KOPT-K1 (cell line): ENCODE data around the gene ZC3HAV1L.
A peak's percentile ranks its signal among the peaks of the same experiment; 100 is the strongest.
"Not testable (repeated sequence)": the region's sequence is repeated elsewhere in the genome, so short reads cannot be mapped to it uniquely, and the experiment has no call there.

Experiments
- H3K27ac ChIP-seq: fragments of 200-600 bp; sonication (generic); 2 replicates; pipeline ENCODE4 v1.5.1; 2016; ENCODE audit warnings: antibody characterized with exemption, mild to moderate bottlenecking, low read depth, low read length; ENCODE audit not compliant: poor library complexity, severe bottlenecking
- H3K36me3 ChIP-seq: fragments of 200-600 bp; sonication (generic); 2 replicates; pipeline ENCODE4 v1.5.1; 2017; ENCODE audit warnings: antibody characterized with exemption, mild to moderate bottlenecking, low read length, moderate library complexity; ENCODE audit not compliant: insufficient read depth
- H3K9me3 ChIP-seq: fragments of 200-600 bp; sonication (generic); 2 replicates; pipeline ENCODE4 v1.5.1; 2017; ENCODE audit warnings: antibody characterized with exemption, low read length, mild to moderate bottlenecking; ENCODE audit not compliant: insufficient read depth, poor library complexity, severe bottlenecking

Gene ZC3HAV1L, protein sequence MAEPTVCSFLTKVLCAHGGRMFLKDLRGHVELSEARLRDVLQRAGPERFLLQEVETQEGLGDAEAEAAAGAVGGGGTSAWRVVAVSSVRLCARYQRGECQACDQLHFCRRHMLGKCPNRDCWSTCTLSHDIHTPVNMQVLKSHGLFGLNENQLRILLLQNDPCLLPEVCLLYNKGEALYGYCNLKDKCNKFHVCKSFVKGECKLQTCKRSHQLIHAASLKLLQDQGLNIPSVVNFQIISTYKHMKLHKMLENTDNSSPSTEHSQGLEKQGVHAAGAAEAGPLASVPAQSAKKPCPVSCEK

DNA sequence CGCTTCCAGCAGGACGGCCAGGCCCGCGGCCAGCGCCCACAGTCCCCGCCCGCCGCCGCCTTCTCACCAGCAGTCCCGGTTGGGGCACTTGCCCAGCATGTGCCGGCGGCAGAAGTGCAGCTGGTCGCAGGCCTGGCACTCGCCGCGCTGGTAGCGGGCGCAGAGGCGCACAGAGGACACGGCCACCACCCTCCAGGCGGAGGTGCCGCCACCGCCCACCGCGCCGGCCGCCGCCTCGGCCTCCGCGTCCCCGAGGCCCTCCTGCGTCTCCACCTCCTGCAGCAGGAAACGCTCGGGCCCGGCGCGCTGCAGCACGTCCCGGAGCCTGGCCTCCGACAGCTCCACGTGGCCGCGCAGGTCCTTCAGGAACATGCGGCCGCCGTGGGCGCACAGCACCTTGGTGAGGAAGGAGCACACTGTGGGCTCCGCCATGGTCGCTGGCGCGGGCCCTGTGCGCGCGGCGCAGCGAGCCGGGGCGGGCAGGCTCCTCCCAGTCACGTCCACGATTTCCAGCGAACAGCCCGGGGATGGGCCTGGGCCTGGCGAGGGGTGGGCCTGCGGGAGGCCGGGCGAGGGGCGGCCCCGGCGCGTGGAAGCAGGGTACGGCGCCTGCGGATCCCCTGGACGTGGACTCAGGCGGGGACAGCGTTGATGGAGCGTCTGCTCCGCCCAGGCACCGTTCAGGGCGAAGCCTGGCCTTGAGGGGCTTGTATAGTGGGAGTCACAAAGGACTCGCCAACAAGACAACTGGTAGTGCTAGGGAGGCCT lies at the start of gene ZC3HAV1L:
ZC3HAV1L (minus strand) TSS at position 457 of the 768 bp plus-strand sequence; CDS start at position 432, 25 bp downstream.
- H3K9me3 ChIP-seq = no peaks in the 10 kb centered on the region
- H3K36me3 ChIP-seq = peaks cover 38% of the 10 kb centered on the region
- H3K27ac ChIP-seq = peak within 1 kb of the TSS; percentile 92

DNA sequence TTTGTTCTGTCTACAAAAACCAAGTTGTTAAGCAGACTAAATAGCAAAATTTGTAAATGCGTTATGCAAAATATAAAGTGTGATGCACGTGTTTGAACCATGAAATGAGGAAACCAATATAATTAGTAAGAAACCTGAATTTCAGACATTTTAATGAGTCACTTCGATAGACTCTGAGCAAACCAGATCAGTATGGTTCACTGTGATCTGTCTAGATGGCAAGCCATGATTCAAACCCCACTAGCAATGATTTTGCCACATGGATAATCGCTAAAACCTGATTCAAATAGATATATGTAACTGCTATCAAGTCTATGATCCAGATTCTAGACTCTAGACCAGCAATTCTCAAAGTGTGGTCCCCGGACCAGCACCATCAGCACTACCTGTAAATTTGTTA lies 48.9 kb upstream of the ZC3HAV1L start:
- peaks cover 33% of the 10 kb centered on the region for H3K9me3 ChIP-seq
- H3K27ac ChIP-seq = peak overlapping the region; percentile 18
- peaks cover 100% of the 10 kb centered on the region for H3K36me3 ChIP-seq

DNA sequence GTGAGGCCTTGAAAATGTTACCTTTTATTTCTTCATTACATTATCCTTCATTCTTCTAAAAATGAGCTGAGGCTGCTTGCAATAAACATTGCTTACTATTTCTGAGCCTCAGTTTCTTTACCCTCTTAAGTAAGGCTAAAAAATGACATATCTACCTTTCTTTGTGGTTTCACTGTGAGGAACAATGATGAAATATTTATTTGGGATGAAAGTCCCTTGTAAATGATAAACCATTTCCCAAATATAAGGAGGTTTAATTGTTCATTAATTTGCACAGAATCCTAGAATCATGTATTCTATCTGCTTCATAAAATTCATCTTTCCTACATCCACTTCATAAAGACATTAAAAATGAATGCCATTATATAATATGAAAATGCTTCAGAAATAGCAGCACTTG lies 45.7 kb upstream of the ZC3HAV1L start:
- no peak overlapping the region for H3K27ac ChIP-seq
- peaks cover 100% of the 10 kb centered on the region for H3K36me3 ChIP-seq
- peaks cover 3% of the 10 kb centered on the region for H3K9me3 ChIP-seq

DNA sequence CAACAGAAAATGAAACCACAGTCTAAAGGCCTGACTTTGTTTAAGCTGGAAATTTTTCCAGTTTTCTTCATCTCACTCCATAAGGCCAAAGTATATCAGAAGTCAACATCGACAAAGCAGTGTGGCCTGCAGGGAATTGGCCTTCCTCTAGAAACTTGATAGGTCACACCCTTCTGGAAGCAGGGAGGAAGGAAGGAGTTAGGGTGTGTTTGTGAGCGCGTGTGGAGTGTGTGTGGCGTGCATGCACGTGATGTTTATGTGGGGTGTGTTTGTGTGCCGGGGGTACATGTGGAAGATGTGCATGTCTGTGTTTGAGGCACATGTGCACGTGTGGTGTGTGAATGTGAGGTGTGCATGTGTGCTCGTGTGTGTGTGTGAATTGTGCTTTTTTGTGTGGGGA lies 45.1 kb upstream of the ZC3HAV1L start:
- H3K36me3 ChIP-seq = peaks cover 100% of the 10 kb centered on the region
- H3K9me3 ChIP-seq = no peaks in the 10 kb centered on the region
- no peak overlapping the region for H3K27ac ChIP-seq

DNA sequence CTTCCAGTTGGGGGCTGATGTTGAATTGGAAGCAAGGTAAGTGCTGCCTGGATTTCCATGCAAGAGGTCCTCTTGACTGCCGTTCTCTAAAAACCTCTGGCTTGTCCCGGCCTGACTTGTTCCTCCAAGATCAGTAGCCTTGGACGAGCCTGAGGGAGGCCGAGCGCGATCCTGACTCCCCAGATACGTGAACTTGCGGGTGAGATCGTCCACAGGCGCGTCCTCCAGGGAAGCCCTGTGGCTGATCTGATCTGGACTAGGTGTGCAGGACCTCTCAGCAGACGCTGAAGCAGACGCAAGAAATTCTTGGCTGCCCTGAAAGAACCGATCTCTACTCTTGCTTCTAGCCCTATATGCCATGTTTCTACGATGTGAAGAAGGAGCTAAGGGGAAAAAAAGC lies 44.0 kb upstream of the ZC3HAV1L start:
- Histone ChIP-seq H3K9me3 (no peaks in the 10 kb centered on the region), H3K27ac (no peak overlapping the region), H3K36me3 (peaks cover 99% of the 10 kb centered on the region)

DNA sequence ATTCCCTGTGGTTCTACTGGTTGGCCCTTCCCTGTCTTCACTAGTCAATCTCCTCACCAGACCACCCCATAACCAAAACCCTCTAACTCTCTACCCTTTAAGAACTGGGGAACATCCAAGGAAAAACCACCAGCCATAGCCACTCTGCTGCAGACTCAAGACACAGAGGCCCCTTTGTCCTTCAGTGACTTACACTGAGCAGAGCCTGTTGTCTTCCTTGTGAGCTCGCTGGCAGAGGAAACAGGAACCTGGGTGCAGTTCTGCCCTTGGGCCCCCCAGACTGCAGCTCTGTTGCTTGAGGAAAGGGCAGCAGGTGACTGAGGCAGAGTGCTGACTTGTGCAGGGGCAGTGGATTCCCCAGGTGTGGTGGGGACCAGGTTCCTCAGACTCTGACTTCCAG lies 43.1 kb upstream of the ZC3HAV1L start:
- Histone ChIP-seq H3K27ac (no peak overlapping the region), H3K9me3 (no peaks in the 10 kb centered on the region), H3K36me3 (peaks cover 99% of the 10 kb centered on the region)

DNA sequence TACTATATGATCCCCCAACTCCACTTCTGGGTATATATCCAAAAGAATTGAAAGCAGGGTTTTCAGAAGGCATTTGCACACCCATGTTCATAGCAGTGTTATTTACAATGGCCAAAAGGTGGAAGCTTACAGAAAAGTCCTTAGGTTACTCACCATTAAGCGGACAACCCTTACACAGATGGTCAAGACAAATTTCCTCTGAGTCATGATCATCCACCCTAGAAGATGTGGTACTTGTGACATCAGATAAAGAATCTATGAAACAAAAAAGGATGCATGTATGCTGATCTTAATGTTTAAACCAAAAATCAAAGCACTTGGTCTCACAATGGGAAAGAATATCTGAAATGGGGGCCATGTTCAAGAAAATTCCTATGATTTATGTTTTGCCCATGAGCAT lies 42.6 kb upstream of the ZC3HAV1L start:
- H3K9me3 ChIP-seq = no peaks in the 10 kb centered on the region
- H3K27ac ChIP-seq = no peak overlapping the region
- peaks cover 99% of the 10 kb centered on the region for H3K36me3 ChIP-seq

DNA sequence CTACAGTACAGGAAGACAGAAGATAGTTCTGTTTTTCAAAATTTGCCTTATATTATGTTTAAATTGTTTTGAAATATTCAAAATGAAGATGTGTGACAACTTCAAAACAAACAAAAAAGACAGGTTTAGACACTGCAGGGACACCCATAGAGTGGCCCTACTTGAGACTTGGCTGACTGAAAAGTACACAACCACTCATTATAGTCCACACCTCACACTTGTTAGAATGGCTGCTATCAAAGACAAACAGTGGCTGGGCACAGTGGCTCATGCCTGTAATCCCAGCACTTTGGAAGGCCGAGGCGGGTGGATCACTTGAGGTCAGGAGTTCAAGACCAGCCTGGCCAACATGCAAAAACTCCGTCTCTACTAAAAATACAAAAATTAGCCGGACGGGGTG lies 41.9 kb upstream of the ZC3HAV1L start:
- H3K27ac ChIP-seq, H3K9me3 ChIP-seq: not testable (repeated sequence)
- peaks cover 98% of the 10 kb centered on the region for H3K36me3 ChIP-seq

DNA sequence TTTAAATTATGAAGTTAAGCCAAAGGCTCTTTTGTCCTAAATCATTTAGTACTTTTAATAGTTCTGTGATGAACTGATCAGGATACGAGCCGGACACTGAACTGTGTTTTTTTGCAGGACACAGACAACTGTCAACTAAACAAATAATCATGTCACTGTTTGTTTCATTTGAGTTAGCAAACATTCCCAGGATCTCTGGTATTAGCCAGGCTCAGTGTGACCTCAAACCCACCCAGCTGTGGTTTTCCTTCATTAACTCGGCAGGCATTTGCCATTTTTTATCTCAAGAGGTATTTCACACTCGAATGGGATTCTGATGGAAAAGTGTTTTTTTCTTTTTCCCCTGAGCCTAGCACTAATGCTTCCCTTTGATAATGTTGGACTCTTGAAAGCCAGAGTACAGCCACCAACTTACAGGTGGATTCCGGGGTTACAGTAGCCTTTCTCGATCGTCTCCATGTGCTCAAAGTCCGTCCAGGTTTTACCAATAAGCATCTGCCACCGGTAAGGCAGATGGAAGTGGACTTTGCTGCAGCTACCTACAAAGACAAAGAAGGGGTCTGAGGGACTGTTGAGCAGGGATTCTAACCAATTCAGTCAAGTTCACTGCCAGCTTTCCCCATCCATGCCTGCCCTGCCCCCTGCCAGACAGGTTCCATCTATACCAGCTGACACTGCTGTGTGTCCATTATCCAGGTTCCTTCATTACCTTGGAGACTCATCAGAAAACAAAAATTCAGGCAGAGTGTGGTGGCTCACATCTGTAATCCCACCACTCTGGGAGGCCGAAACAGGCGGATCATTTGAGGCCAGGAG lies 40.2 kb upstream of the ZC3HAV1L start:
- no peak overlapping the region for H3K27ac ChIP-seq

DNA sequence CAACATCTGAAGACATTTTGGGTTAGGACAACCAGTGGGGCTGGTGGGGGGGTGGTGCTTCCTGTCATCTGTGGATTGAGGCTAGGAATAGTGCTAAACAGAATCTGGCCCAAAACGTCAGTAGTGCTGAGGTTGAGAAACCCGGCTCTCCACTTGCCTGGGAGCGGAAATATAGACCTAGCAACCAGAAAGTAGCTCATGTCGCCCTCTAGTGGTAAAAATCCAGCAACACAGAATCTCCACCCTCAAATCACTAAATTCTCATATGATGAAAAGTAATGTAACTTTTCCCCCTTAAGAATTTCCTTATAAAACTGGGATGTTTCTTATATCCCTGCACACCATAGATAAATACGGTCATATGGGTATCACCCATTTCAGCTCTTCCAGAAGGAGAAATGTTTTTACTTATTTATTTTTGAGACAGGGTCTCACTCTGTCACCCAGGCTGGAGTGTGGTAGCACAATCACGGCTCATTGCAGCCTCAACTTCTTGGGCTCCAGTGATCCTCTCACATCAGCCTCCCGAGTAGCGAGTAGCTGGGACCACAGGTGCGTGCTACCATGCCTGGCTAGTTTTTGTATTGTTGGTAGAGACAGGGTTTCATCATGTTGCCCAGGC lies 39.3 kb upstream of the ZC3HAV1L start:
- Histone ChIP-seq H3K9me3 (no peaks in the 10 kb centered on the region), H3K36me3 (peaks cover 92% of the 10 kb centered on the region), H3K27ac (peak overlapping the region; percentile 67)

More for the DNA sequence above, 40.2 kb upstream of the ZC3HAV1L start:
- H3K9me3 ChIP-seq = no peaks in the 10 kb centered on the region
- peaks cover 93% of the 10 kb centered on the region for H3K36me3 ChIP-seq

DNA sequence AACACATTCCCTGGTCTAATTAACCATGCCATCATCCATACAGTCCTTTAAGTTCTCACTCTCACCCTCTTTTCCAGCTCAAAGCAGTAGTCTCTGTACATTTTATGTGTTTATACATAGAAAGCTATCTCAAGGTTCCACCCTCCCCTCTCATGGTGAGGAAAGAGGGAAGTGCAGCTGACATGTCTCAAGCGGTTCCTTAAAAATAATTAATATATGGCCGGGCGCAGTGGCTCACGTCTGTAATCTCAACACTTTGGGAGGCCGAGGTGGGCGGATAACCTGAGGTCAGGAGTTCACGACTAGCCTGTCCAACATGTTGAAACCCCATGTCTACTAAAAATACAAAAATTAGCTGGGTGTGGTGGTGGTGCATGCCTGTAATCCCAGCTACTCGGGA lies 37.0 kb upstream of the ZC3HAV1L start:
- peak overlapping the region; percentile 92 for H3K27ac ChIP-seq
- no peaks in the 10 kb centered on the region for H3K9me3 ChIP-seq
- H3K36me3 ChIP-seq = peaks cover 92% of the 10 kb centered on the region

DNA sequence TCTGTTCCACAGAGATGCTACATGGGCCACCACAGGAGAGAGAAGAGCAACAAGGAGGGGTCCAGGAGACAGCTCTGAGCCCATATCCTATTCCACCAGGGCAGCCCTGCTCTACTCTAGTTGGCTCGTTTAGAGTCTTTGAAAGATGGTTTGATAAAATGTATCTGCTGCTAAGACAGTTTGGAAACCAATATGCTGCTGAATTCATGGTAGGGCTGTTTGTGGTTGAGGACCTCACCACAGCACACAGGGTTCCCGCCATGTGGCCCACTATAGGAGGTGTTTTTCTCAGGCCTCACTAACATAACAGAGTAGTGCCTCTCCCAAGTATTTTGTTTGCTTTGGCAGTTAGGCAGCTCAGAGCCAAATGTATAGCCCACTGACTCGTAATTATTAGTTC lies 35.8 kb upstream of the ZC3HAV1L start:
- Histone ChIP-seq H3K9me3 (no peaks in the 10 kb centered on the region), H3K36me3 (peaks cover 92% of the 10 kb centered on the region)

DNA sequence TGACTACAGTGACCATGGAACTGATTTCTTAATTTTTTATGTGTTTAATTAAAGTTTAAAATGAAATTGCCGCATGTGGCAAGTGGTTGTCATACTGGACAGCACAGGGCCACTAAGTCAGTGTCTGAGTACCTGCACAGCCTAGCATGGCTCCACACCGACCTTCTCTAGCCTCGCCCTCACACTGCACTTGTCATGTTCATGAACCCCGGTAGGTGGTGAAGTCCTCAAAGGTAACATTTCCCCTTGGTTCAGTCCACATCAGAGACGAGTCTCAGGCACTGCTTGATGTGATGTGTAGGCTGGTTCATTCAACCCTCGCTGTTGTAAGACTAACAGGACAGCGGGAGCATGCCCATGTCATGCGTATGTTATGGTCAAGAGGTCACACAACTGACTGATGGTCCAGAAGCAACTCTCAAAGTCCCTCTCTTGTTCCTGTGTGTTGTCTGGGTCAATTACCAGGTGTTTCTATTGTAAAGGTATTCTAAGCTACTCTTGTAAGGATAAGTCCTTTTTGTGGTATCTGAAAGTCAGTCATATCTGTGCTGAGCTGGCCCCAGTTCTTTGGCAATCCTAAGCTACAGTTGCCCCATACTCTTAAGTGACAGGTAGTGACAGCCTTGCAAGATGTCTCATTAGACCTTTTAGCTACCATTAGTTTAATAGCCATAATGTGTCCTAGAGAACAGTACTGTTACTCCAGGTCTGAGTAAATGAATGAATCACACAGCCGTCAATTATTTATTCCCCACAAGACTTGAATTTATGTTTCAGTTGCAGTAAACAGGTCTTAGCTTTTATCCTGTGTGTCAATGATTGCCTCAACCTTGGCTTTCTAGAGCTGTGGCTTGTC lies 32.9 kb upstream of the ZC3HAV1L start:
- H3K36me3 ChIP-seq = peaks cover 93% of the 10 kb centered on the region
- H3K9me3 ChIP-seq = no peaks in the 10 kb centered on the region
- peak overlapping the region; percentile 4 for H3K27ac ChIP-seq

More for the DNA sequence above, 35.8 kb upstream of the ZC3HAV1L start:
- H3K27ac ChIP-seq = peak overlapping the region; percentile 92

DNA sequence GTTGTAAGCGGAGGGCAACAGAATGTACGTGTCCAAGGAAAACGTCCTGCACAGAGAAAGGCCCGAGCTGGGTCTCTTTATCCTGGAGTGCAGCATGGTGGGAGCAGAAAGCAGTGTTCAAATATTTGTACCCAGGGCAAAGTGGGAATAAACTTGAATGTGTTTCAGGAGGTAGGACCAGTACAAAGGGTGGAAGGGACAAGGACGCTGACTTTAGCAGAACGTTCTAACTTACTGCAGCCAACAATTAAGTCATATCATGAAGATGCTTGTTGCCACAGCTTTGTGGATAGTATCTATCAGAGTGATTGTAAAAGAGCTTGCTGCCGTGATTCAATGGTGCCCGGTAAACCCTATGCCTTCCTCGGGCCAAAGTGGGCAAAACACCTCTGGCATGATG lies 30.5 kb upstream of the ZC3HAV1L start:
- no peak overlapping the region for H3K27ac ChIP-seq
- H3K36me3 ChIP-seq = peaks cover 99% of the 10 kb centered on the region

More for the DNA sequence above, 30.5 kb upstream of the ZC3HAV1L start:
- no peaks in the 10 kb centered on the region for H3K9me3 ChIP-seq
